G401 (cell line): ENCODE results near the gene INKA2. TPM values are rescaled to one million over a fixed set of nuclear protein-coding genes. Genes with fewer than 3 reads are reported as not detected.
A peak's percentile ranks its signal among the peaks of the same experiment; 100 is the strongest.
"Not testable (repeated sequence)": the region's sequence is repeated elsewhere in the genome, so short reads cannot be mapped to it uniquely, and the experiment has no call there.

ENCODE experiments used
- DNase-seq: peaks from one replicate; pipeline ENCODE4 v3.0.0-alpha.2; 2015; ENCODE audit warnings: low spot score
- in situ Hi-C: cut with HindIII; loops from 2 replicates; pipeline ENCODE4 v1.10.0; 2016; ENCODE audit warnings: low sequenced_read_pairs, mixed read lengths
- total RNA-seq: library from RNA; depleted of rRNA; stranded (reverse); fragments of >200 nt; shearing (Covaris generic); gene quantifications from 2 replicates; pipeline ENCODE4 v1.2.3, GENCODE V29; 2014

Gene INKA2
- total RNA-seq, 1 experiment from 2014 or later, result 6.1 TPM

DNA sequence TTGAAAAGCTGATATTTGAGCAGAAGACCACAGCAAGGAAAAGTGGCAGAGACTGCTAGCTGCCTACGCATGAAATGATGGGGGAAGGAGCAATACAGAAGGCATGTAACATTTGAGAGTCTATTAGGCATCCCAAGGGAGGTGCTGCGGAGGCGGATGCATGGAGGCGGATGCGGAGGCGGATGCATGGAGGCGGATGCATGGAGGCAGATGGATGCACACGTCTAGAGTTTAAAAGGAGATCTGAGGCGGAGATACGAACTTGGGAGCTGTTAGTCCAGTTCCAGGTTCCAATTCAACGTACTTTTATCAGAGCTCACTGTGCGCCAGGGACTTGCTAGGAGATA is 15.8 kb upstream of the INKA2 start:
- in situ Hi-C loops, result no loop called here
- peak; percentile 71 for DNase-seq

DNA sequence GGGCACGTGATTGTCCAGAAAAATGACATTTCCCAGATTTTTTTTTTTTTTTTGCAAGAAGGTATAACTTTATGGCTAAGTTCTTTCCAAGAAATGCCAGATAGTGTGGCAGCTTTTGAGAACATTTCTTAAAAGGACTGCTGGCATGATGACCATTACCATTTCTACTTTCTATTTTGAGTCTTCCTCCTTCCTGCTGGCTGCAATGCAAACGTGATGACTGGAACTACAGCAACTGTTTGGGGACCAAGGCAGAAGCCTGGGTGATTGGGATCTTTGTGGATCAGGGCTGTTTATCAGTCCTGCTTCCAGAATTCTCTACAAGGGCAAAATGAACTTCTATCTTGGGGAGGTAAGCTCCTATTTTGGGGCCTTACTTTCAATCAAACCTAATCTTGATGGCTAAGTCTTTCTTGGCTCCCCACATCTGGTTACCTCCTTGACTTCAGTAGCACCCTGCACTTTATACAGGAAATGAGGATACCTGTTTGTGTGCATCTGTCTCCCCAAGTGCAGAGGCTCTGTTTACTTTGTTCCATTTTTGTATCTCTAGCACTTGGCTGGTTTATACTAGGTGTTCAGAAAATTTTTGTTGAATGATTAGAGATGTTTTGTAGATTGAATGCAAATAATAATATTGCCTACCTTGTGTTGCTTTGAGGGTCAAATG is 12.8 kb upstream of the INKA2 start:
- no peak for DNase-seq
- in situ Hi-C loops, result no loop called here

GRCh38 chr1:111750856-111751255 is 11.7 kb upstream of the INKA2 start:
- no peak for DNase-seq
- in situ Hi-C loops, result no loop called here

DNA sequence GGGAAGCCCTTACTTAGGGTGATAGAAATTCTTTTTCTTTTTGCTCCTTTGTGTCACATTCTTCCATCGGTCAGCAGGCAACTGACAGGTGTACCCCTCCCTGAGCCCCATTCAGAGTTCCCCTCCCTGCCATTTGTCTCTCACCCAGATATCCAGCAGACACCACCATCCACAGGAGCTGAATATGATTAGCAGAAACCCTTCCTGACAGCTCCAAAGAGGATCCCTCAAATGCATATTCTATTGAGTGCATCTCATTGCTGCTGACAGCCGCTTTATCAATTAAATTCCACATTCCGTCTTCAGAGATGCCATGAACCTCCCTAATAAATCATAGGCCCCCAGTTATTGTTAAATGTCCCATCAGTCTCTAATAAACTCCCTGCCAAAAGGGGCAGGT is 10.4 kb upstream of the INKA2 start:
- in situ Hi-C loops, result no loop called here
- DNase-seq, result no peak

DNA sequence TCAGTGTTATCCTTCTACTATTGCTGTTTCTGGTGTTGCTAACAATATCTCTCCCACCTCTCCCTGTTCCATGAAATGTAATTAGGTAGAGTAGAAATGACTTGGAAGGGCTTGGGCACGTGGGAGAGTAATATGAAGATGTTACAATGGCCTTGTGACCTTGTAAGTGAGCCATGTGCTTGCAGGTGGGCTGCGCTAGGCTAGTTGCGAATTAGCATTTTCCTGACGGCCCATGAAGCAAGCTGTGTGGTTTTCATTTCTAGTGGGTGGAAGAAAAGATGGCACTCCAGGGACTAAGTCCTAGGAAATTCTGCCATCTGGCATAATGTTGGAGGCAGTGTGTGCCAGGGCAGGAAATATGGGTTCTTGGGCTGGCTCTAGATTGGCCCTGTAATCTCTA is 8.8 kb upstream of the INKA2 start:
- peak; percentile 33 for DNase-seq
- in situ Hi-C loops, result no loop called here

GRCh38 chr1:111747282-111747734 is 8.1 kb upstream of the INKA2 start:
- DNase-seq, result peak; percentile 33

DNA sequence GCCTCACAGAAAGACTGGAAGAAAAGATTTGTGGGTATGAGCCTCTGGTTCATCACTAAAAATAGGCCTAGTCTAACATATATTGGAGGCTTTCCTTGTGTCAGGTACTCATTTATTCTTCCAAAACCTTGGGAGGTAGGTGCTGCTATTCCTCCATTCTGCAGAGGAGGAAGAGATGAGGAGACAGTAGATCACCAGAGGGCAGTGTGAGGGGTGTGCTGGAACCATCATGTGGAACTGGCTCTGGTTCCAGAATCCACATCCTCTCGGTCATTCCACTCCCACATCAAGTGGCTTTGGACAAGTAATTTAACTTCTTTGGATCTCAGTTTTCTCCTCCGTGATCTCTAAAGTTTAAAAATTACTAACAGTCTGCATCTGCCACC is 7.4 kb upstream of the INKA2 start:
- peak; percentile 16 for DNase-seq
- in situ Hi-C loops, result no loop called here

More at GRCh38 chr1:111747282-111747734, 8.1 kb upstream of the INKA2 start:
- in situ Hi-C loops, result no loop called here

GRCh38 chr1:111745675-111746613 is 6.7 kb upstream of the INKA2 start:
- peak; percentile 80 for DNase-seq
- in situ Hi-C loops, result no loop called here

DNA sequence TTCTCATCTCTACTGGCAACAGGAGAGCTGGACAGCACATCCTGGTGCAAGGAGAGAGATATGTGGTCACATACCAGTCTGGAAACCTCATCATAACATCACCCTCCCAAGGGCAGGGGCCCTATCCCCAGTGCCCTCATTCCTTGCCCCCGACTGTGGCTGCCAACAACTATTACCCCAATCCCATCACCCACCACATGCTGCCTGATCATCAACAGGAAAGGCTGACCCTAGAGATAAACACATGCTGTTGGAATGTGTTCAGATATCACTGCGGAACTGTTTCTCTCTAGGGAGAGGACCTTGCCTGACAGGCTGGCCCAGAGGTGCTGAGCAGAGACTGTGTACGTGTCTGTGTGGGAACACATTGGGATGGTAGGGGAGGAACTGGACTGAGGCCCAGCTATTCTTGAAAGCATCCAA is 4.5 kb upstream of the INKA2 start:
- in situ Hi-C loops, result no loop called here
- DNase-seq, result no peak

DNA sequence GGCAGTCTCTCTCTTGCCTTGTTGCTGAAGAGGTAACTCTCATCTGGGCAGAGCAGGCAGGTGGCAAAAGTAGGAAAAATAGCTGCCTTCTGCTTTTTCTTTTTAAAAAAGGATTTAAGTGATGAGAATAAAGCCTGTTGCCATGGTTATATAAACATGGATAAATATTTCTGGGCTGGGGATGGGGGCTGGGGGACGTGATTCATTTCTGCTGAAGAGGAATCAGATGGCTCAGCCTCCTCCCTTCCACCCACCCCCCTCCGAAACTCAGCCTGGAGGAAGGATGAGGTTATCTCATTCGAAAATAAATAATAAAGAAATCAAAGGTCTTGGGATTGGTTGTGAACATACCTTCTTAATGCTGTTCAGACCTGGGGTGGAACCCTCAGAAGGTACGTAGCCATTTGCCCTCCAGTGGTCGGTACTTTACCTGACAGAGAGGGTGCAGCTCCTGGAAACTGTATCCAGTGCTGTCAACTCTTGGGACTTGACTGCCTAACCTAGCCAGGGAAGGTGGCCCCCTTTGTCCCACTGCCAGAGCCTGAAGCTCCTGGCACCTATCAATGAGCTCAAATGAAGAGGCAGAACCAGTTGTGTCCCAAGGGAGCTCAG is 3.8 kb upstream of the INKA2 start:
- no peak for DNase-seq
- in situ Hi-C loops, result no loop called here

DNA sequence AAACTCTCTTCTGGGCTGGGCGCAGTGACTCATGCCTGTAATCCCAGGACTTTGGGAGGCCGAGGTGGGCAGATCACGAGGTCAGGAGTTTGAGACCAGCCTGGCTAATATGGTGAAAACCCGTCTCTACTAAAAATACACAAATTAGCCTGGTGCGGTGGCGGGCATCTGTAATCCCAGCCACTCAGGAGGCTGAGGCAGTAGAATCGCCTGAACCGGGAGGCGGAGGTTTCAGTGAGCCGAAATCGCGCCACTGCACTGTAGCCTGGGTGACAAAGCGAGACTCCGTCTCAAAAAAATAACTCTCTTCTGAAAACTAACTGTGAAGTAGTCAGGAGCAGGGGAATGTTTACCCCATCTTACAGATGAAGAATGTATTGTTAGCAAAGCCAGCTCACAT is 3.1 kb upstream of the INKA2 start:
- DNase-seq, in situ Hi-C loops: not testable (repeated sequence)

GRCh38 chr1:111739925-111740765 is 950 bp upstream of the INKA2 start:
- in situ Hi-C loops, result no loop called here
- DNase-seq, result peak; percentile 86

- DNase-seq, result peak; percentile 72
- in situ Hi-C loops, result no loop called here
These were observed 580 bp downstream of the INKA2 start for GRCh38 chr1:111738436-111739193.

GRCh38 chr1:111738133-111738435 is 1.1 kb downstream of the INKA2 start:
- no peak for DNase-seq
- in situ Hi-C loops, result no loop called here

GRCh38 chr1:111737216-111738132 is 1.7 kb downstream of the INKA2 start:
- DNase-seq, result peak; percentile 48
- in situ Hi-C loops, result no loop called here

DNA sequence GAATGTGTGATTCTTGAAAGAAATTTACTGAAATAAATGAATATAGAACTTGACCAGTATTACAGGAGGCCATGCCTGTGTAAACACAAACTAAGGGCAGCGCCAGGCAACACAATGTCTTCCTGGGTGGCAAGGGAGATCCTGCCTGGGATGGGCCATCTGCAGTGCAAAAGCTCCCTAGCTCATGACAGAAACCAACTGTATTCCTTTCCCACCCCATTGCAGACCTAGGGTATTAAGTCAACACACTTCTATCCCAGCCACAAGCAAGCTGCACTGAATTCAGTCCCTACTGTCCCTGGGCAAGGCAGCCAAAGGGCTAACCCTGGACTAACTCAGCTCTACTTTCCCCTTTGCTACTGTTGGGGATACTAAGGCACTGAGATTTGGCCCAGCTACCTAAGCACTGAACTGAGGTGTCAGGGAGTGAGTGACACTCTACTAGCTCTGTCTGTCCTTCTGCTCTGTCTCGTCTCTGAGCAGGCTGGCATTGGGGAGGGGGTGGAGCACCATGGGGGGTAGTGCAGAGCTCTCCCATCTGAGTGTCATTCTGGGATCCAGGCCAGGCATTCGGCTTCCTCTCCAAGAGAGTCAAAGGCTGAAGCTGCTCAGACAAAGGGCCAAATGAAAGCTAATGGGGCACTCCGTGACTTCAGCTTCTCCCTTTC is 2.5 kb downstream of the INKA2 start:
- peak; percentile 42 for DNase-seq

DNA sequence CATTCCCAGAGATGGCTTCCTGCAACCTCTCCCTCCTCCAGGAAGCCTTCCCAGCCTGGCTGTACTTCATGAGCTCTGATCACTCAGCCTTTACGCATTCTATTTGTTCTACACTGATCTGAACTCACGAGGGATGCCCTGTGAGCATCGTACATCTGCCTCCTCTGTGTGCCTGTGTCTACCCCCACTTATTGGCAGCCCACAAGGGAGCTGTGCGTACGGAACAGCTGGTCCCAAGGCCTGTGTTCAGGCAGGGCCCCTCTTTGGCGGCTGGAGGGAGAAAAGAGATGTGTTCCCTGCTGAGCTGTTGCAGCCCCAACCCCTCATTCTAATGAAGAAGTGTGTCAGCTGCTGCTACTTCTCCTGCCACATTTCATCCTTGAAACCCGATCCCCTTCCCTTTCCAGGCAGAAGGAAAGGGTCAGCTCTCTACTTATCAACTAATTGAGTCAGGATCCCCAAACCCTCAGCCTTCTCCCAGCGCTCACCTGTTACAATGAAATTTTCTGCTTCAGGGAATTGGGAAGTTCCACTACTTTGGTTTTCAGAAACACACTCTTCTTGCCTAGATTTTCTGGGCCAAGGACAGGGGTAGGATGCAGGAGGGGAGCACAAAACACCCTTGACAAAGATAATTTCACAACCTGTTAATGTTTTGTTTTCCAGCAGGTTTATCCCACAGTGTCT is 3.2 kb downstream of the INKA2 start:
- DNase-seq, result no peak

More for the DNA sequence above, 2.5 kb downstream of the INKA2 start:
- in situ Hi-C loops, result no loop called here

More for the DNA sequence above, 3.2 kb downstream of the INKA2 start:
- in situ Hi-C loops, result no loop called here
